GM12878 (cell line): ENCODE data around the gene DENND1C. TPM values are rescaled to one million over a fixed set of nuclear protein-coding genes. Genes with fewer than 3 reads are reported as not detected.

Experiments
- BCL3 ChIP-seq: IDR thresholded peaks from 2 replicates; pipeline ENCODE4 v1.6.1; 2011; ENCODE audit warnings: borderline replicate concordance, low read depth, mild to moderate bottlenecking, moderate library complexity, low read length; ENCODE audit not compliant: insufficient read depth, poor library complexity, severe bottlenecking
- ESRRA ChIP-seq: IDR thresholded peaks from 2 replicates; pipeline ENCODE4 v1.6.1; 2012; ENCODE audit warnings: mild to moderate bottlenecking, low read length, improper control_type of control experiment
- IKZF1 ChIP-seq: fragments of 450-650 bp; conservative IDR thresholded peaks from 2 replicates; pipeline ENCODE4 v1.6.1; 2017; ENCODE audit warnings: antibody characterized with exemption, mild to moderate bottlenecking
- TCF12 ChIP-seq: IDR thresholded peaks from 2 replicates; pipeline ENCODE4 v1.6.1; 2011; ENCODE audit warnings: low read depth, mild to moderate bottlenecking, low read length
- ZNF217 ChIP-seq: fragments of 450-650 bp; IDR thresholded peaks from 2 replicates; pipeline ENCODE4 v1.6.1; 2017; ENCODE audit warnings: antibody characterized with exemption, mild to moderate bottlenecking
- polyA plus RNA-seq, 11 experiments: library from polyadenylated mRNA; depleted of rRNA in 4 of 11; unstranded in 6 of 11; stranded (reverse) in 5 of 11; fragments of >200 nt; fragmentation: Nextera tagmentation in 4 of 11; fragmentation: Illumina TruSeq in 1 of 11; extraction: Ambion mirVana in 4 of 11; extraction: Trizol in 1 of 11; gene quantifications; 1 replicate in 1 of 11; 2 replicates in 10 of 11; pipeline versions ENCODE4 v1.2.1 to v1.2.3, GENCODE V29; 2011 to 2016; ENCODE audit warnings: inconsistent platforms in 2 of 11, missing spikeins in 2 of 11, low read depth in 1 of 11
- total RNA-seq, 4 experiments: library from RNA; depleted of rRNA in 3 of 4; stranded (reverse); fragments of >200 nt in 3 of 4; fragmentation: Illumina TruSeq in 1 of 4; extraction: Trizol in 1 of 4; gene quantifications; 2 replicates each; pipeline versions ENCODE4 v1.2.1 to v1.2.3, GENCODE V29; 2013 to 2021
- TF ChIP-seq, protein P1 (sequence below): fragments of 450-650 bp; IDR thresholded peaks from 2 replicates; pipeline ENCODE4 v1.6.1; 2017; ENCODE audit warnings: mild to moderate bottlenecking, low read depth, inconsistent platforms; ENCODE audit not compliant: poor library complexity, severe bottlenecking
- TF ChIP-seq, protein P2 (sequence below): fragments of 450-650 bp; formaldehyde crosslinking; IDR thresholded peaks from 2 replicates; pipeline ENCODE4 v1.4.0; 2022; ENCODE audit warnings: mild to moderate bottlenecking, moderate library complexity
- TF ChIP-seq, protein P3 (sequence below): fragments of 450-650 bp; IDR thresholded peaks from 2 replicates; pipeline ENCODE4 v1.6.1; 2018; ENCODE audit warnings: mild to moderate bottlenecking, low read depth, moderate library complexity; ENCODE audit not compliant: partially characterized antibody
- TF ChIP-seq, protein P4 (sequence below): fragments of 150-350 bp; IDR thresholded peaks from 2 replicates; pipeline ENCODE4 v1.6.1; 2016; ENCODE audit warnings: low read depth, low read length
- TF ChIP-seq, protein P5 (sequence below): IDR thresholded peaks from 2 replicates; pipeline ENCODE4 v1.6.1; 2012; ENCODE audit warnings: mild to moderate bottlenecking, low read depth, low read length

Gene DENND1C
- total and polyA plus RNA-seq, 10 of the 15 experiments (the other 5 are each of a cell fraction or from before 2014, with no cell fraction given), result 2.4 to 54.3 (median 32.7) TPM

DNA sequence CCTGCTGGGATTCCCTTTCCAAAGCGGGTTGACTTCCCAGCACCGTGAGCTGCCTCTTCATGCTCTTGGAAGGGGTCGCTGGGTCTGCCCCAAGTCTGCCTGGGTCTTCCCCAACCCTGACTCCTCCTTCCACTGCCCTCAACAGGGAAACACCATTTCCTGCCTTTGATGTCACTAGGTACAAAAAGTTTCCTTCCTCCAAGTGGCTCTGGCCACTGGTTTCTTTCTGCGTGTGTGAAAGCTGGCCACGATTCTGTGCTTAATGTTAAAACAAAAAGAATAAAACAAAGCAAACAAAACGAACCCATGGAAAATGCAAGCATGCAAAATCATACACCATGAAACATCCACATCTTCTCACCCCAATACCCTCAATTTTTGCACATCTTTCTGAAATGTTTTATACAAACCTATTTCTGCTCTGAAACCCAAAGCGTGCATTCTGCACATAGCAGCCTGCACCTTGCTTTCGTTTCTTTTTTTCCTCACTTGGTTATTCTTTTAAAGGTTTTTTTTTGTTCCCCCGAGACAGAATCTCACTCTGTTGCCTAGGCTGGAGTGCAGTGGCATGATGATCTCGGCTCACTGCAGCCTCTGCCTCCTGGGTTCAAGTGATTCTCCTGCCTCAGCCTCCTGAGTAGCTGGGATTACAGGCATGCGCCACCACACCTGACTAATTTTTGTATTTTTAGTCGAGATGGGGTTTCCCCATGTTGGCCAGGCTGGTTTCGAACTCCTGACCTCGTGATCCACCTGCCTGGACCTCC, 36.7 kb upstream of the DENND1C start (continued):
- TF ChIP-seq, protein P1, sequence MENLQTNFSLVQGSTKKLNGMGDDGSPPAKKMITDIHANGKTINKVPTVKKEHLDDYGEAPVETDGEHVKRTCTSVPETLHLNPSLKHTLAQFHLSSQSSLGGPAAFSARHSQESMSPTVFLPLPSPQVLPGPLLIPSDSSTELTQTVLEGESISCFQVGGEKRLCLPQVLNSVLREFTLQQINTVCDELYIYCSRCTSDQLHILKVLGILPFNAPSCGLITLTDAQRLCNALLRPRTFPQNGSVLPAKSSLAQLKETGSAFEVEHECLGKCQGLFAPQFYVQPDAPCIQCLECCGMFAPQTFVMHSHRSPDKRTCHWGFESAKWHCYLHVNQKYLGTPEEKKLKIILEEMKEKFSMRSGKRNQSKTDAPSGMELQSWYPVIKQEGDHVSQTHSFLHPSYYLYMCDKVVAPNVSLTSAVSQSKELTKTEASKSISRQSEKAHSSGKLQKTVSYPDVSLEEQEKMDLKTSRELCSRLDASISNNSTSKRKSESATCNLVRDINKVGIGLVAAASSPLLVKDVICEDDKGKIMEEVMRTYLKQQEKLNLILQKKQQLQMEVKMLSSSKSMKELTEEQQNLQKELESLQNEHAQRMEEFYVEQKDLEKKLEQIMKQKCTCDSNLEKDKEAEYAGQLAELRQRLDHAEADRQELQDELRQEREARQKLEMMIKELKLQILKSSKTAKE, result peak; percentile 70
- TF ChIP-seq TCF12, result 0 out of 2 replicates have a peak, but pooled peaks have one; percentile 2
- TF ChIP-seq, protein P2, sequence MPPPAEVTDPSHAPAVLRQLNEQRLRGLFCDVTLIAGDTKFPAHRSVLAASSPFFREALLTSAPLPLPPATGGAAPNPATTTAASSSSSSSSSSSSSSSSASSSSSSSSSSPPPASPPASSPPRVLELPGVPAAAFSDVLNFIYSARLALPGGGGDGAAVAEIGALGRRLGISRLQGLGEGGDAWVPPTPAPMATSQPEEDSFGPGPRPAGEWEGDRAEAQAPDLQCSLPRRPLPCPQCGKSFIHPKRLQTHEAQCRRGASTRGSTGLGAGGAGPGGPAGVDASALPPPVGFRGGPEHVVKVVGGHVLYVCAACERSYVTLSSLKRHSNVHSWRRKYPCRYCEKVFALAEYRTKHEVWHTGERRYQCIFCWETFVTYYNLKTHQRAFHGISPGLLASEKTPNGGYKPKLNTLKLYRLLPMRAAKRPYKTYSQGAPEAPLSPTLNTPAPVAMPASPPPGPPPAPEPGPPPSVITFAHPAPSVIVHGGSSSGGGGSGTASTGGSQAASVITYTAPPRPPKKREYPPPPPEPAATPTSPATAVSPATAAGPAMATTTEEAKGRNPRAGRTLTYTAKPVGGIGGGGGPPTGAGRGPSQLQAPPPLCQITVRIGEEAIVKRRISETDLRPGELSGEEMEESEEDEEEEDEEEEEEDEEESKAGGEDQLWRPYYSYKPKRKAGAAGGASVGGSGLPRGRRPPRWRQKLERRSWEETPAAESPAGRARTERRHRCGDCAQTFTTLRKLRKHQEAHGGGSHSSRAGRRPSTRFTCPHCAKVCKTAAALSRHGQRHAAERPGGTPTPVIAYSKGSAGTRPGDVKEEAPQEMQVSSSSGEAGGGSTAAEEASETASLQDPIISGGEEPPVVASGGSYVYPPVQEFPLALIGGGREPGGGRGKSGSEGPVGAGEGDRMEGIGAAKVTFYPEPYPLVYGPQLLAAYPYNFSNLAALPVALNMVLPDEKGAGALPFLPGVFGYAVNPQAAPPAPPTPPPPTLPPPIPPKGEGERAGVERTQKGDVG (CRISPR knock-in tag), result no peak
- TF ChIP-seq, protein P3, sequence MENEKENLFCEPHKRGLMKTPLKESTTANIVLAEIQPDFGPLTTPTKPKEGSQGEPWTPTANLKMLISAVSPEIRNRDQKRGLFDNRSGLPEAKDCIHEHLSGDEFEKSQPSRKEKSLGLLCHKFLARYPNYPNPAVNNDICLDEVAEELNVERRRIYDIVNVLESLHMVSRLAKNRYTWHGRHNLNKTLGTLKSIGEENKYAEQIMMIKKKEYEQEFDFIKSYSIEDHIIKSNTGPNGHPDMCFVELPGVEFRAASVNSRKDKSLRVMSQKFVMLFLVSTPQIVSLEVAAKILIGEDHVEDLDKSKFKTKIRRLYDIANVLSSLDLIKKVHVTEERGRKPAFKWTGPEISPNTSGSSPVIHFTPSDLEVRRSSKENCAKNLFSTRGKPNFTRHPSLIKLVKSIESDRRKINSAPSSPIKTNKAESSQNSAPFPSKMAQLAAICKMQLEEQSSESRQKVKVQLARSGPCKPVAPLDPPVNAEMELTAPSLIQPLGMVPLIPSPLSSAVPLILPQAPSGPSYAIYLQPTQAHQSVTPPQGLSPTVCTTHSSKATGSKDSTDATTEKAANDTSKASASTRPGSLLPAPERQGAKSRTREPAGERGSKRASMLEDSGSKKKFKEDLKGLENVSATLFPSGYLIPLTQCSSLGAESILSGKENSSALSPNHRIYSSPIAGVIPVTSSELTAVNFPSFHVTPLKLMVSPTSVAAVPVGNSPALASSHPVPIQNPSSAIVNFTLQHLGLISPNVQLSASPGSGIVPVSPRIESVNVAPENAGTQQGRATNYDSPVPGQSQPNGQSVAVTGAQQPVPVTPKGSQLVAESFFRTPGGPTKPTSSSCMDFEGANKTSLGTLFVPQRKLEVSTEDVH, result no peak
- TF ChIP-seq ESRRA, result no peak
- TF ChIP-seq, protein P4, sequence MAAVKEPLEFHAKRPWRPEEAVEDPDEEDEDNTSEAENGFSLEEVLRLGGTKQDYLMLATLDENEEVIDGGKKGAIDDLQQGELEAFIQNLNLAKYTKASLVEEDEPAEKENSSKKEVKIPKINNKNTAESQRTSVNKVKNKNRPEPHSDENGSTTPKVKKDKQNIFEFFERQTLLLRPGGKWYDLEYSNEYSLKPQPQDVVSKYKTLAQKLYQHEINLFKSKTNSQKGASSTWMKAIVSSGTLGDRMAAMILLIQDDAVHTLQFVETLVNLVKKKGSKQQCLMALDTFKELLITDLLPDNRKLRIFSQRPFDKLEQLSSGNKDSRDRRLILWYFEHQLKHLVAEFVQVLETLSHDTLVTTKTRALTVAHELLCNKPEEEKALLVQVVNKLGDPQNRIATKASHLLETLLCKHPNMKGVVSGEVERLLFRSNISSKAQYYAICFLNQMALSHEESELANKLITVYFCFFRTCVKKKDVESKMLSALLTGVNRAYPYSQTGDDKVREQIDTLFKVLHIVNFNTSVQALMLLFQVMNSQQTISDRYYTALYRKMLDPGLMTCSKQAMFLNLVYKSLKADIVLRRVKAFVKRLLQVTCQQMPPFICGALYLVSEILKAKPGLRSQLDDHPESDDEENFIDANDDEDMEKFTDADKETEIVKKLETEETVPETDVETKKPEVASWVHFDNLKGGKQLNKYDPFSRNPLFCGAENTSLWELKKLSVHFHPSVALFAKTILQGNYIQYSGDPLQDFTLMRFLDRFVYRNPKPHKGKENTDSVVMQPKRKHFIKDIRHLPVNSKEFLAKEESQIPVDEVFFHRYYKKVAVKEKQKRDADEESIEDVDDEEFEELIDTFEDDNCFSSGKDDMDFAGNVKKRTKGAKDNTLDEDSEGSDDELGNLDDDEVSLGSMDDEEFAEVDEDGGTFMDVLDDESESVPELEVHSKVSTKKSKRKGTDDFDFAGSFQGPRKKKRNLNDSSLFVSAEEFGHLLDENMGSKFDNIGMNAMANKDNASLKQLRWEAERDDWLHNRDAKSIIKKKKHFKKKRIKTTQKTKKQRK, result no peak
- TF ChIP-seq BCL3, result no peak
- TF ChIP-seq ZNF217, result no peak
- TF ChIP-seq, protein P5, sequence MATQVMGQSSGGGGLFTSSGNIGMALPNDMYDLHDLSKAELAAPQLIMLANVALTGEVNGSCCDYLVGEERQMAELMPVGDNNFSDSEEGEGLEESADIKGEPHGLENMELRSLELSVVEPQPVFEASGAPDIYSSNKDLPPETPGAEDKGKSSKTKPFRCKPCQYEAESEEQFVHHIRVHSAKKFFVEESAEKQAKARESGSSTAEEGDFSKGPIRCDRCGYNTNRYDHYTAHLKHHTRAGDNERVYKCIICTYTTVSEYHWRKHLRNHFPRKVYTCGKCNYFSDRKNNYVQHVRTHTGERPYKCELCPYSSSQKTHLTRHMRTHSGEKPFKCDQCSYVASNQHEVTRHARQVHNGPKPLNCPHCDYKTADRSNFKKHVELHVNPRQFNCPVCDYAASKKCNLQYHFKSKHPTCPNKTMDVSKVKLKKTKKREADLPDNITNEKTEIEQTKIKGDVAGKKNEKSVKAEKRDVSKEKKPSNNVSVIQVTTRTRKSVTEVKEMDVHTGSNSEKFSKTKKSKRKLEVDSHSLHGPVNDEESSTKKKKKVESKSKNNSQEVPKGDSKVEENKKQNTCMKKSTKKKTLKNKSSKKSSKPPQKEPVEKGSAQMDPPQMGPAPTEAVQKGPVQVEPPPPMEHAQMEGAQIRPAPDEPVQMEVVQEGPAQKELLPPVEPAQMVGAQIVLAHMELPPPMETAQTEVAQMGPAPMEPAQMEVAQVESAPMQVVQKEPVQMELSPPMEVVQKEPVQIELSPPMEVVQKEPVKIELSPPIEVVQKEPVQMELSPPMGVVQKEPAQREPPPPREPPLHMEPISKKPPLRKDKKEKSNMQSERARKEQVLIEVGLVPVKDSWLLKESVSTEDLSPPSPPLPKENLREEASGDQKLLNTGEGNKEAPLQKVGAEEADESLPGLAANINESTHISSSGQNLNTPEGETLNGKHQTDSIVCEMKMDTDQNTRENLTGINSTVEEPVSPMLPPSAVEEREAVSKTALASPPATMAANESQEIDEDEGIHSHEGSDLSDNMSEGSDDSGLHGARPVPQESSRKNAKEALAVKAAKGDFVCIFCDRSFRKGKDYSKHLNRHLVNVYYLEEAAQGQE, result no peak
- TF ChIP-seq IKZF1, result peak; percentile 94
